ENCODE results near the gene DFFB.

GRCh38 chr1:3841491-3841890, 15.8 kb upstream of the DFFB start:
- TF ChIP-seq CTCF (conservative IDR thresholded peaks at IDR 0.05 in 1 of 2, IDR thresholded peaks at IDR 0.05 in 1 of 2; ENCODE audit: low read depth in 1 of 2, low read length in 2 of 2) (no peak), EZH2 (IDR thresholded peaks at IDR 0.05; ENCODE audit: low read length, missing control alignments) (no peak)

Measured in fibroblast of lung (primary cell).